ENCODE data around the gene ADGRG7. TPM values are rescaled to one million over a fixed set of nuclear protein-coding genes. Genes with fewer than 3 reads are reported as not detected.
A peak's percentile ranks its signal among the peaks of the same experiment; 100 is the strongest.

Gene ADGRG7
- total and polyA plus RNA-seq, 9 of the 15 experiments (the other 6 are each of a cell fraction or from before 2014, with no cell fraction given) = 0.03 TPM; not detected in 7

GRCh38 chr3:100634493-100635272, 25.3 kb downstream of the ADGRG7 start (continued):
- TF ChIP-seq FOXK2 (conservative IDR thresholded peaks at IDR 0.05 in 1 of 2, IDR thresholded peaks at IDR 0.05 in 1 of 2; ENCODE audit: low read depth in 2 of 2) (peak; percentile 65), DPF2 (IDR thresholded peaks at IDR 0.05) (peak; percentile 51; the same call in 1 of the 2 replicates), MYC (IDR thresholded peaks at IDR 0.05; ENCODE audit: low read depth, low read length) (peak; percentile 80; the same call in 1 of the 2 replicates), MYC (CRISPR knock-in tag; IDR thresholded peaks at IDR 0.05; ENCODE audit: borderline replicate concordance, low read depth) (no peak), MNT (conservative IDR thresholded peaks at IDR 0.05) (peak; percentile 70 to 81), KLF10 (CRISPR knock-in tag; IDR thresholded peaks at IDR 0.05) (no peak), DEAF1 (CRISPR knock-in tag; IDR thresholded peaks at IDR 0.05) (peak; percentile 47), GMEB1 (CRISPR knock-in tag; IDR thresholded peaks at IDR 0.05) (no peak), REST (IDR thresholded peaks at IDR 0.05; ENCODE audit: borderline replicate concordance) (peak; percentile 55), REST (CRISPR knock-in tag; IDR thresholded peaks at IDR 0.05; ENCODE audit: low read depth) (no peak), ARID1B (IDR thresholded peaks at IDR 0.05) (0 out of 2 replicates have a peak, but pooled peaks have one; percentile 38), CC2D1A (IDR thresholded peaks at IDR 0.05) (peak; percentile 34; the same call in 1 of the 2 replicates), RAD21 (CRISPR knock-in tag; conservative IDR thresholded peaks at IDR 0.05 in 1 of 2, IDR thresholded peaks at IDR 0.05 in 1 of 2) (peak; percentile 58 to 80), NRF1 (conservative IDR thresholded peaks at IDR 0.05 in 1 of 2, IDR thresholded peaks at IDR 0.05 in 1 of 2) (peak; percentile 64 to 73)
